ENCODE data around the gene PTPN6.

- TF ChIP-seq CTCF (IDR thresholded peaks at IDR 0.05; ENCODE audit: low read depth, low read length, poor library complexity, severe bottlenecking) (no peak), EZH2phosphoT487 (IDR thresholded peaks at IDR 0.05; ENCODE audit: borderline replicate concordance, low read length) (no peak)
Observed at GRCh38 chr12:7009512-7009911, 58.4 kb downstream of the PTPN6 start.

All from DOHH2 (cell line).